Ovary (tissue), 9 donors: ENCODE data around the gene ZKSCAN1. TPM values are rescaled to one million over a fixed set of nuclear protein-coding genes. Genes with fewer than 3 reads are reported as not detected.
"Not testable (repeated sequence)": the region's sequence is repeated elsewhere in the genome, so short reads cannot be mapped to it uniquely, and the experiment has no call there.

ENCODE experiments used
- DNase-seq, 5 donors: peaks; one replicate each; pipeline ENCODE4 v3.0.0-alpha.2; 2019 to 2020
- H3K27ac ChIP-seq, 2 donors: fragments of 200-600 bp; one replicate each; pipeline versions ENCODE4 v1.5.1 to v1.8.0; 2019 to 2022
- H3K27me3 ChIP-seq: fragments of 200-600 bp; one replicate; pipeline ENCODE4 v1.8.0; 2022
- H3K36me3 ChIP-seq: fragments of 200-600 bp; sonication (generic); one replicate; pipeline ENCODE4 v1.5.1; 2019
- H3K4me1 ChIP-seq: one replicate; pipeline ENCODE4 v1.8.1; 2013; ENCODE audit warnings: mild to moderate bottlenecking, moderate library complexity; ENCODE audit not compliant: insufficient read depth
- H3K4me3 ChIP-seq: fragments of 200-600 bp; sonication (generic); one replicate; pipeline ENCODE4 v1.5.1; 2017
- H3K9me3 ChIP-seq, 2 donors: fragments of 200-600 bp in 1 of 2; sonication (generic) in 1 of 2; one replicate each; pipeline versions ENCODE4 v1.5.1 to v1.8.1; 2013 to 2019; ENCODE audit warnings: mild to moderate bottlenecking in 1 of 2, moderate library complexity in 1 of 2
- EP300 ChIP-seq: sonication (generic); formaldehyde crosslinking; IDR thresholded peaks from one replicate; pipeline ENCODE4 v1.6.1; 2017; ENCODE audit warnings: antibody characterized with exemption
- POLR2A ChIP-seq: fragments of 450-650 bp; IDR thresholded peaks from one replicate; pipeline ENCODE4 v1.6.1; 2017; ENCODE audit warnings: antibody characterized with exemption, mild to moderate bottlenecking, moderate library complexity
- WGBS, 3 donors: extraction: QIAGEN DNeasy Blood & Tissue Kit in 1 of 3; methylation state at CpG; one replicate each; pipeline versions ENCODE4 v1.1.5 to v1.1.7; 2013 to 2017; 5-methylcytosine and 5-hydroxymethylcytosine counted together
- intact Hi-C, 4 donors: fragments of 100-400 bp; cut with DNase I; formaldehyde crosslinking; loops; one replicate each; pipeline versions ENCODE4 v1.11.0 to v1.15.1; 2022 to 2023
- polyA plus RNA-seq, 2 donors: library from polyadenylated mRNA; stranded (reverse); fragments of 200-250 nt in 1 of 2; fragments of 350-450 nt in 1 of 2; fragmentation: Illumina TruSeq in 1 of 2; extraction: RNeasy Lipid Tissue Mini Kit (QIAGEN cat#74804) in 1 of 2; gene quantifications; one replicate each; pipeline ENCODE4 v1.2.3, GENCODE V29; 2013 to 2014
- total RNA-seq, 7 donors: library from RNA; depleted of rRNA in 2 of 7; stranded (reverse); fragments of >200 nt in 2 of 7; fragmentation: NEBNext Ultra II Directional in 3 of 7; extraction: Animal tissue kit (Norgen Biotek cat#: 25700) in 3 of 7; gene quantifications; one replicate each; pipeline versions ENCODE4 v1.1.0 to v1.2.4, GENCODE V29; 2016 to 2023
- TF ChIP-seq, protein P1 (sequence below), 3 donors: fragments of 450-650 bp in 2 of 3; fragments of 200-600 bp in 1 of 3; IDR thresholded peaks; one replicate each; pipeline versions ENCODE4 v1.5.1 to v1.8.0; 2016 to 2022; ENCODE audit warnings: antibody characterized with exemption in 3 of 3, mild to moderate bottlenecking in 1 of 3
- donor health status: DM: no; HTN: no; CAD: no; lungs with moderate emphysema.
- donor health status: DM: no; HTN: no; CAD: no.
- donor health status: Bipolar disorder and iron deficiency.
- donor health status: DM: yes; HTN: yes; CAD: no.
- donor health status: DM: no; HTN: no; CAD: no.
- donor health status: DM: yes; HTN: yes; CAD: no.

The ZKSCAN1 gene
- total and polyA plus RNA-seq, 9 donors = 14.2 to 90.7 (median 73.5) TPM

GRCh38 chr7:99974681-99975080 lies 40.7 kb upstream of the ZKSCAN1 start:
- Histone ChIP-seq H3K36me3 (no peaks in the 10 kb centered on the region), H3K27me3 (no peaks in the 10 kb centered on the region), H3K4me3 (no peak overlapping the region), H3K9me3 (no peaks in the 10 kb centered on the region), H3K4me1 (no peaks in the 10 kb centered on the region), H3K27ac (no peak overlapping the region)
- intact Hi-C loops = no loop called here
- no peak for DNase-seq
- 37 to 43% (median 41%) methylated on average over 1 of the region's 1 CpG for WGBS, 3 donors
- TF ChIP-seq POLR2A (no peak), EP300 (no peak)
- TF ChIP-seq, protein P1, sequence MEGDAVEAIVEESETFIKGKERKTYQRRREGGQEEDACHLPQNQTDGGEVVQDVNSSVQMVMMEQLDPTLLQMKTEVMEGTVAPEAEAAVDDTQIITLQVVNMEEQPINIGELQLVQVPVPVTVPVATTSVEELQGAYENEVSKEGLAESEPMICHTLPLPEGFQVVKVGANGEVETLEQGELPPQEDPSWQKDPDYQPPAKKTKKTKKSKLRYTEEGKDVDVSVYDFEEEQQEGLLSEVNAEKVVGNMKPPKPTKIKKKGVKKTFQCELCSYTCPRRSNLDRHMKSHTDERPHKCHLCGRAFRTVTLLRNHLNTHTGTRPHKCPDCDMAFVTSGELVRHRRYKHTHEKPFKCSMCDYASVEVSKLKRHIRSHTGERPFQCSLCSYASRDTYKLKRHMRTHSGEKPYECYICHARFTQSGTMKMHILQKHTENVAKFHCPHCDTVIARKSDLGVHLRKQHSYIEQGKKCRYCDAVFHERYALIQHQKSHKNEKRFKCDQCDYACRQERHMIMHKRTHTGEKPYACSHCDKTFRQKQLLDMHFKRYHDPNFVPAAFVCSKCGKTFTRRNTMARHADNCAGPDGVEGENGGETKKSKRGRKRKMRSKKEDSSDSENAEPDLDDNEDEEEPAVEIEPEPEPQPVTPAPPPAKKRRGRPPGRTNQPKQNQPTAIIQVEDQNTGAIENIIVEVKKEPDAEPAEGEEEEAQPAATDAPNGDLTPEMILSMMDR (IDR thresholded peaks at IDR 0.05) = no peak

GRCh38 chr7:99975782-99976521 lies 39.4 kb upstream of the ZKSCAN1 start, which contains the start of gene AZGP1:
AZGP1 (minus strand) TSS chr7:99976031; CDS start chr7:99976020, 11 bp downstream.
- TF ChIP-seq POLR2A (no peak), EP300 (no peak)
- TF ChIP-seq, protein P1 (IDR thresholded peaks at IDR 0.05) = no peak
- no peaks in the 10 kb centered on the region for H3K9me3 ChIP-seq
- no peaks in the 10 kb centered on the region for H3K27me3 ChIP-seq
- no peak within 1 kb of the TSS for H3K4me3 ChIP-seq
- DNase-seq = no peak
- no peak within 1 kb of the TSS for H3K27ac ChIP-seq
- no peaks in the 10 kb centered on the region for H3K36me3 ChIP-seq
- intact Hi-C loops = no loop called here
- 62 to 75% (median 64%) methylated on average over 5 of the region's 5 CpGs for WGBS, 3 donors
- no peaks in the 10 kb centered on the region for H3K4me1 ChIP-seq

- TF ChIP-seq POLR2A = no peak
- TF ChIP-seq EP300 = no peak
- TF ChIP-seq, protein P1 (IDR thresholded peaks at IDR 0.05) = no peak
- no peak for DNase-seq
- Histone ChIP-seq H3K27me3 (no peaks in the 10 kb centered on the region), H3K27ac (no peak overlapping the region), H3K9me3 (no peaks in the 10 kb centered on the region), H3K4me1 (no peaks in the 10 kb centered on the region), H3K36me3 (no peaks in the 10 kb centered on the region), H3K4me3 (no peak overlapping the region)
- intact Hi-C loops = no loop called here
- 83 to 90% (median 83%) methylated on average over 13 of the region's 13 CpGs for WGBS, 3 donors
Measured at GRCh38 chr7:99976626-99977025, 38.8 kb upstream of the ZKSCAN1 start.

- intact Hi-C loops, H3K27ac ChIP-seq, H3K36me3 ChIP-seq, H3K4me3 ChIP-seq, H3K4me1 ChIP-seq, H3K9me3 ChIP-seq, H3K27me3 ChIP-seq: not testable (repeated sequence)
- peak; percentile 44 to 77 (median 74) for DNase-seq
- TF ChIP-seq, protein P1 (IDR thresholded peaks at IDR 0.05) = peak; percentile 58 to 70 (median 68)
- WGBS, 3 donors = 11 to 12% (median 11%) methylated on average over 6 to 10 of the region's 10 CpGs
Measured at GRCh38 chr7:99979814-99980225, 35.6 kb upstream of the ZKSCAN1 start.

- H3K9me3 ChIP-seq, H3K4me1 ChIP-seq, H3K4me3 ChIP-seq, H3K27ac ChIP-seq, intact Hi-C loops, H3K27me3 ChIP-seq, DNase-seq, H3K36me3 ChIP-seq: not testable (repeated sequence)
- WGBS, 3 donors = 57 to 64% (median 62%) methylated on average over 4 of the region's 4 CpGs
Measured at GRCh38 chr7:99980448-99980872, 34.9 kb upstream of the ZKSCAN1 start.

- H3K36me3 ChIP-seq, H3K4me1 ChIP-seq, DNase-seq, H3K9me3 ChIP-seq, H3K4me3 ChIP-seq, H3K27ac ChIP-seq, intact Hi-C loops, H3K27me3 ChIP-seq: not testable (repeated sequence)
- 66 to 73% (median 71%) methylated on average over 7 of the region's 7 CpGs for WGBS, 3 donors
Measured at GRCh38 chr7:99981066-99981465, 34.3 kb upstream of the ZKSCAN1 start.
